ENCODE measurements around the gene ALPK1. TPM values are rescaled to one million over a fixed set of nuclear protein-coding genes. Genes with fewer than 3 reads are reported as not detected.

Gene ALPK1
- 1 to 10 TPM; 5.8 to 9.0 (median 7.8) TPM for total RNA-seq (2021; fragmentation: NEBNext Ultra II Directional; extraction: Animal tissue kit (Norgen Biotek cat#: 25700))
- long read RNA-seq, partial matches to known transcripts = 8 of 16 reads
- long read RNA-seq, other reads (novel, unspliced or antisense) = 8 of 16 reads

DNA sequence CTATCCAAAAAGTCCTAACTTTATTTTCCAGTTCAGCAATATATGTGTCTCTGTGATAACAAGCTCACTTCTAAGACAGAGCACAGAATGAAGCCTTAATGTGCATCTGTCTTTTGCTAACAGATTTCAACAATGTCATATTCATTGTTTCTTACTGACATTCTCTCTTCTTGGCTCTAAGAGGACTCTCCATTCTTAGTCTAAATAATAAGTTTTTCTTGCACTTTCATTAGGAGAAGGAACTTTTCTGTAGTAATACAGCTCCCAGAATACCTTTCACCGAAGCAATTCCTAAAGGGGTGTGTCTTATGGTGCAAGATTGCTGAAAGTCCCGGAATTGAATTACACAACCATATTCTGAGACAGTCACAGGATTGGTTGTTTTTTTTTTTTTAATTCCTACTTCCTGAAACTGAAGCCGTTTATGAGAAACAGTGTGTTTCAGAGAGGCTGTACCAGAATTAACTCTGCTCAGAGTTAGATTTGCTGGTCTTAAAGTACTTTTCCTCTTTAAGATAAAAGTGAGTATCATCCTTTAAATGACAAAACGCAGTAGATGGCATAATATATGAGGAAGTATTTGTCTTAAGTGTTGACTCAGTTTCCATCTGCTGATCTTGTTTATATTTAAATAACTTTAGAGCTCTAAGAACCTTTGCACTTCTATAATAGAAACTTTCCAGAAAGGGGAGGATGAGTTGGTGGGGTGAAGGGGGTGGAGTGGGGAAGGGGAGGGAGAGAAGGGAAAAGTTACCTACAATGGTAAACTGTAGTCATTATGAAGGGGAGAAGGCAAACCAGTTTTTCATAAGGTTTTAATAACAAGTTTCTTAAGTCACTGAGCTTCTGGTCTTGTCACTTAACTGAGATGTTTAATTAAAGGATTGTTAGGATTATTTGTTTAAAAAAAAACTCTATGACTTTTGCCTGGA is at the start of gene ALPK1:
Gene ALPK1, plus strand, starts transcription at position 421 of the 932 bp plus-strand sequence.
- H3K27me3 Mint-ChIP-seq (ENCODE audit: insufficient read depth) = no peaks in the 10 kb centered on the region
- DNase-seq = peak; percentile 89
- H3K4me3 Mint-ChIP-seq = peak within 1 kb of the TSS; percentile 89
- no peaks in the 10 kb centered on the region for H3K9me3 Mint-ChIP-seq
- H3K4me1 Mint-ChIP-seq (ENCODE audit: low read depth) = peaks cover 28% of the 10 kb centered on the region
- H3K36me3 Mint-ChIP-seq (ENCODE audit: low read depth) = no peaks in the 10 kb centered on the region
- TF ChIP-seq, protein P1, sequence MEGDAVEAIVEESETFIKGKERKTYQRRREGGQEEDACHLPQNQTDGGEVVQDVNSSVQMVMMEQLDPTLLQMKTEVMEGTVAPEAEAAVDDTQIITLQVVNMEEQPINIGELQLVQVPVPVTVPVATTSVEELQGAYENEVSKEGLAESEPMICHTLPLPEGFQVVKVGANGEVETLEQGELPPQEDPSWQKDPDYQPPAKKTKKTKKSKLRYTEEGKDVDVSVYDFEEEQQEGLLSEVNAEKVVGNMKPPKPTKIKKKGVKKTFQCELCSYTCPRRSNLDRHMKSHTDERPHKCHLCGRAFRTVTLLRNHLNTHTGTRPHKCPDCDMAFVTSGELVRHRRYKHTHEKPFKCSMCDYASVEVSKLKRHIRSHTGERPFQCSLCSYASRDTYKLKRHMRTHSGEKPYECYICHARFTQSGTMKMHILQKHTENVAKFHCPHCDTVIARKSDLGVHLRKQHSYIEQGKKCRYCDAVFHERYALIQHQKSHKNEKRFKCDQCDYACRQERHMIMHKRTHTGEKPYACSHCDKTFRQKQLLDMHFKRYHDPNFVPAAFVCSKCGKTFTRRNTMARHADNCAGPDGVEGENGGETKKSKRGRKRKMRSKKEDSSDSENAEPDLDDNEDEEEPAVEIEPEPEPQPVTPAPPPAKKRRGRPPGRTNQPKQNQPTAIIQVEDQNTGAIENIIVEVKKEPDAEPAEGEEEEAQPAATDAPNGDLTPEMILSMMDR (IDR thresholded peaks at IDR 0.05) = no peak
- H3K27ac Mint-ChIP-seq = peak within 1 kb of the TSS; percentile 86

DNA sequence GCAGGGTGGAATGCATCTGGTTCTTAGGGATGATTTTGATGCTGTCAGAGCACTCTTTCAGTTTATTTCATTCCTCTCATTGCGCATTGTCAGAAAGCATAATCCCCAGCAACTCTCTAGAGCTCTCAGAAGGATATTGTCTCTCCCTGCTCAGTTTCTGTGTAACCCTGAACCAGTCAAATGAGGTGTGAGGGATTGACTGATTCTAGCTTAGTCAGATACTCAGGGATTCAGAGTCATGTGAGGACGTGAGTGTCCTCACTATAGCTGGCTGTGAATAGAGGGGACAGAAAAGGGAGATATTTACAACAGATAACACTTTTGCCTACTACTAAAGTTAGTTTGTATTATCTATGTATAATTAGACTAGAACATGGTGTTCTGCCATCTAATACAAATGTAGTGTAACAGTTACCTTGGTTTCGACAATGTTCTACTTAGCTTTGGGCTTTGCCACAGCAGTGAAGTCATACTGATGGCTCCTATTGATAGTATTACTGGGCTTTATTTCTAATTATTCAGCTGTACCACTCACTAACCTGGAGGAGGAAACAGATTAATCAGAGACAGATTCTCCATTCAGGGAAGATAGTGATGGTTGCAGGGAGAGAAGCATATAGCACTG is 46.0 kb upstream of the ALPK1 start:
- no peaks in the 10 kb centered on the region for H3K9me3 Mint-ChIP-seq
- H3K4me3 Mint-ChIP-seq = no peak overlapping the region
- peaks cover 2% of the 10 kb centered on the region; the same call in 1 of the 2 replicates for H3K27me3 Mint-ChIP-seq (ENCODE audit: insufficient read depth)
- H3K27ac Mint-ChIP-seq = no peak overlapping the region
- TF ChIP-seq, protein P1 (IDR thresholded peaks at IDR 0.05) = no peak
- no peaks in the 10 kb centered on the region for H3K36me3 Mint-ChIP-seq (ENCODE audit: low read depth)
- no peak for DNase-seq
- H3K4me1 Mint-ChIP-seq (ENCODE audit: low read depth) = peaks cover 16% of the 10 kb centered on the region

DNA sequence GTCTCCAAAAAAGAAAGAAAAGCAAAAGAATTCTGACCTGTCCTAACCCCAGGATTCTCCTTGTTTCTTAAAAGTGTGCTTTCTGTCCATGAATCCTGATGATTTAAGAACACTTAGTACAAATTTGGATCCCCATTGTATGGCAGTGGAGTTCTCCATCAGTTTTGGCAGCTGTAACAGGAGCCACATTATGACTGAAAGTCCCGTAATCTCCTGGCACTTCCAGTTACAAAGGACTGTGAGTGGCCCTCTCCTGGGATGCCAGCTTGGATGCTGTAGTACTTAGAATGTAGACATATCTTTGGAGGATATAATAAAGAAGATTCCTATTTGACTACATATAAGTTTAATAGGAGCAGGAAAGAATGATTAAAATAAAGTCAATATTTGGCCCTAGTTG is 44.9 kb upstream of the ALPK1 start:
- Mint-ChIP-seq H3K36me3 (ENCODE audit: low read depth) (no peaks in the 10 kb centered on the region), H3K4me1 (ENCODE audit: low read depth) (peaks cover 16% of the 10 kb centered on the region), H3K27me3 (ENCODE audit: insufficient read depth) (peaks cover 2% of the 10 kb centered on the region), H3K27ac (no peak overlapping the region), H3K4me3 (no peak overlapping the region), H3K9me3 (no peaks in the 10 kb centered on the region)
- no peak for DNase-seq
- TF ChIP-seq, protein P1 (IDR thresholded peaks at IDR 0.05) = no peak

DNA sequence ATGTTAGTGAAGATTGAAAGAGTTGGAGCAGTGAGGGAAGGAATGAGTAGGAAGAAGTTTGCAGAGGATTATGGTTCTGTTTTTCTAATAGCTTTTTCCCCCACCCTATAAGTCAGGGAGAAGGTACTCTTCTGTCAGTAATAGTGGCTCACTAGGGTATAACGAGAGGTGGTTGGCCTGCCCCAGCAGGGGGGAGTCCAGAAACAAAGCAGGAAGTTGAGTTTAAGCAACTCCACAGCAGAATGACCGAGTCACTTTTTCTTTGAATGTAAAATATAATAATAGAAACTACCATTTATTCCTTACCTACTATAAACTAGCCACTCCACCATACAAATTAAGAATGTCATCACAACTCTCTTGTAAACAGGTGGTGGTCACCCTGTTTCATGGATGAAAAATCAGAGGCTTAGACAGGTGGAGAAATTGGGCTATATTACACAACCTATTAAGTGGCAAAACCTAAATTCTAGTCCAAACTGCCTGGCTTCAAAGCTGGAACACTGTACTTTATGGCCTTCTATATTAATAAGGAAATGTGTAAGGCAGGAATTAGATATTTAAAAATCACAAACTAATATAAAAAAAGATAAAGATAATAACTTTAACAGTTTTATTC is 43.7 kb upstream of the ALPK1 start:
- H3K27me3 Mint-ChIP-seq (ENCODE audit: insufficient read depth) = peaks cover 2% of the 10 kb centered on the region

DNA sequence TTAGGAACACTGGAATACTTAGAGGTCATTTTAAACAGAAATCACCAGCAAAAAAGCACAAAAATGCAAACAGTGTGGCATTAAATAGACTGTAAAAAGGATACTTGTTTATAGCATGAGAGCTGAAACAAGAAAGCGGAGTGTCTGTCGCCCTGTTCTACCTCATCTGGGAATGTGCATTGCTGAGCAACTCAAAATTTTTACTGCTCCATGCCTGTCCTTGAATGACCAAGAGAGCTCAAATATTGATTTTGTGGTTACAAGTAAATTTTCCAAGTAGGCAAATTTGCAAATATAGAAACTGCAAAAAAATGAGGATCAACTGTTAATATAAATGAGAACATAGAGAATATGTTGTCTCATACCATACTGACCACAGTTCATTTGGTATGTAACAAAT is 40.1 kb upstream of the ALPK1 start:
- Mint-ChIP-seq H3K27me3 (ENCODE audit: insufficient read depth) (no peaks in the 10 kb centered on the region; the same call in 1 of the 2 replicates), H3K9me3 (no peaks in the 10 kb centered on the region), H3K4me1 (ENCODE audit: low read depth) (peaks cover 5% of the 10 kb centered on the region; the same call in 1 of the 2 replicates), H3K27ac (no peak overlapping the region), H3K36me3 (ENCODE audit: low read depth) (no peaks in the 10 kb centered on the region), H3K4me3 (no peak overlapping the region)
- no peak for DNase-seq
- TF ChIP-seq, protein P1 (IDR thresholded peaks at IDR 0.05) = no peak

More for the DNA sequence above, 43.7 kb upstream of the ALPK1 start:
- TF ChIP-seq, protein P1 (IDR thresholded peaks at IDR 0.05) = no peak
- peaks cover 16% of the 10 kb centered on the region for H3K4me1 Mint-ChIP-seq (ENCODE audit: low read depth)
- no peak for DNase-seq
- no peaks in the 10 kb centered on the region for H3K9me3 Mint-ChIP-seq
- H3K36me3 Mint-ChIP-seq (ENCODE audit: low read depth) = no peaks in the 10 kb centered on the region
- H3K4me3 Mint-ChIP-seq = no peak overlapping the region
- no peak overlapping the region for H3K27ac Mint-ChIP-seq

Measured in HFFc6 (cell line).